Memory B cell (primary cell): Measurements from ENCODE around the gene CHTF18.
"Not testable (repeated sequence)": the region's sequence is repeated elsewhere in the genome, so short reads cannot be mapped to it uniquely, and the experiment has no call there.

Source experiments
- ATAC-seq: fragments of 150-1000 bp; cut with Tn5 transposase; 2 replicates; pipeline ENCODE4 v1.10.0; 2021; ENCODE audit warnings: low read depth, mild to moderate bottlenecking, moderate library complexity
- DNase-seq, 2 donors: peaks; one replicate each; pipeline ENCODE4 v3.0.0; 2022; ENCODE audit warnings: low spot score in 2 of 2
- H3K27ac Mint-ChIP-seq: one replicate; pipeline ENCODE4 v1.8.0; 2022; ENCODE audit warnings: mild to moderate bottlenecking, moderate library complexity, mixed read lengths
- H3K27me3 Mint-ChIP-seq: one replicate; pipeline ENCODE4 v1.8.0; 2022; ENCODE audit warnings: mixed read lengths
- H3K36me3 Mint-ChIP-seq: one replicate; pipeline ENCODE4 v1.8.0; 2022; ENCODE audit warnings: mild to moderate bottlenecking, mixed read lengths
- H3K4me1 Mint-ChIP-seq: one replicate; pipeline ENCODE4 v1.8.0; 2022; ENCODE audit warnings: mixed read lengths
- H3K4me3 Mint-ChIP-seq: one replicate; pipeline ENCODE4 v1.8.0; 2022; ENCODE audit warnings: mild to moderate bottlenecking, moderate library complexity, mixed read lengths
- H3K9me3 Mint-ChIP-seq: one replicate; pipeline ENCODE4 v1.8.0; 2022; ENCODE audit warnings: mixed read lengths

The CHTF18 gene

GRCh38 chr16:751152-752006 is 37.0 kb upstream of the CHTF18 start:
- peaks cover under 1% of the 10 kb centered on the region for H3K36me3 Mint-ChIP-seq
- H3K4me3 Mint-ChIP-seq = no peak overlapping the region
- peaks cover under 1% of the 10 kb centered on the region for H3K27me3 Mint-ChIP-seq
- no peak overlapping the region for H3K27ac Mint-ChIP-seq
- no peak for ATAC-seq
- H3K4me1 Mint-ChIP-seq = peaks cover 2% of the 10 kb centered on the region
- no peaks in the 10 kb centered on the region for H3K9me3 Mint-ChIP-seq
- no peak for DNase-seq

GRCh38 chr16:752007-752312 is 36.5 kb upstream of the CHTF18 start:
- H3K4me1 Mint-ChIP-seq = peaks cover 2% of the 10 kb centered on the region
- H3K4me3 Mint-ChIP-seq = no peak overlapping the region
- no peak overlapping the region for H3K27ac Mint-ChIP-seq
- peaks cover 2% of the 10 kb centered on the region for H3K9me3 Mint-ChIP-seq
- H3K36me3 Mint-ChIP-seq = peaks cover 2% of the 10 kb centered on the region
- DNase-seq (no peak), ATAC-seq (no peak)
- H3K27me3 Mint-ChIP-seq = peaks cover 3% of the 10 kb centered on the region

- H3K9me3 Mint-ChIP-seq, H3K27me3 Mint-ChIP-seq, H3K4me3 Mint-ChIP-seq, DNase-seq, H3K27ac Mint-ChIP-seq, ATAC-seq, H3K4me1 Mint-ChIP-seq, H3K36me3 Mint-ChIP-seq: not testable (repeated sequence)
Measured at GRCh38 chr16:754121-754607, 34.3 kb upstream of the CHTF18 start.

GRCh38 chr16:754656-755055 is 33.8 kb upstream of the CHTF18 start:
- Mint-ChIP-seq H3K9me3 (peaks cover 2% of the 10 kb centered on the region), H3K4me3 (no peak overlapping the region), H3K27ac (no peak overlapping the region), H3K4me1 (peaks cover 2% of the 10 kb centered on the region), H3K27me3 (peaks cover 8% of the 10 kb centered on the region), H3K36me3 (peaks cover 2% of the 10 kb centered on the region)
- DNase-seq (no peak), ATAC-seq (peak; percentile 91)

GRCh38 chr16:756428-756827 is 32.0 kb upstream of the CHTF18 start:
- Mint-ChIP-seq H3K4me1 (peaks cover 2% of the 10 kb centered on the region), H3K4me3 (no peak overlapping the region), H3K27ac (no peak overlapping the region), H3K36me3 (peaks cover 2% of the 10 kb centered on the region), H3K9me3 (peaks cover 2% of the 10 kb centered on the region), H3K27me3 (peaks cover 10% of the 10 kb centered on the region)
- ATAC-seq (no peak), DNase-seq (no peak)

GRCh38 chr16:759110-759910 is 29.1 kb upstream of the CHTF18 start:
- no peak overlapping the region for H3K27ac Mint-ChIP-seq
- H3K27me3 Mint-ChIP-seq = peaks cover 16% of the 10 kb centered on the region
- no peak overlapping the region for H3K4me3 Mint-ChIP-seq
- peaks cover 2% of the 10 kb centered on the region for H3K4me1 Mint-ChIP-seq
- ATAC-seq (no peak), DNase-seq (no peak)
- peaks cover 2% of the 10 kb centered on the region for H3K9me3 Mint-ChIP-seq
- peaks cover 2% of the 10 kb centered on the region for H3K36me3 Mint-ChIP-seq

- H3K4me1 Mint-ChIP-seq = no peaks in the 10 kb centered on the region
- ATAC-seq = no peak
- H3K4me3 Mint-ChIP-seq = no peak overlapping the region
- H3K36me3 Mint-ChIP-seq = peaks cover 2% of the 10 kb centered on the region
- no peak overlapping the region for H3K27ac Mint-ChIP-seq
- peaks cover 2% of the 10 kb centered on the region for H3K9me3 Mint-ChIP-seq
- H3K27me3 Mint-ChIP-seq = peaks cover 16% of the 10 kb centered on the region
- DNase-seq = no peak
Measured at GRCh38 chr16:760065-760464, 28.4 kb upstream of the CHTF18 start.

GRCh38 chr16:760545-761343 is 27.7 kb upstream of the CHTF18 start, which contains the start of gene MSLN:
TSS of gene MSLN (plus strand) at chr16:760734. CDS start at chr16:762681, 1,947 bp downstream.
- DNase-seq (no peak), ATAC-seq (no peak)
- peaks cover 2% of the 10 kb centered on the region for H3K9me3 Mint-ChIP-seq
- H3K27me3 Mint-ChIP-seq = peaks cover 16% of the 10 kb centered on the region
- no peaks in the 10 kb centered on the region for H3K4me1 Mint-ChIP-seq
- H3K4me3 Mint-ChIP-seq = no peak within 1 kb of the TSS
- no peak within 1 kb of the TSS for H3K27ac Mint-ChIP-seq
- peaks cover 2% of the 10 kb centered on the region for H3K36me3 Mint-ChIP-seq

- H3K9me3 Mint-ChIP-seq = no peaks in the 10 kb centered on the region
- no peak for DNase-seq
- no peaks in the 10 kb centered on the region for H3K4me1 Mint-ChIP-seq
- H3K27ac Mint-ChIP-seq = no peak overlapping the region
- no peak for ATAC-seq
- no peak overlapping the region for H3K4me3 Mint-ChIP-seq
- H3K36me3 Mint-ChIP-seq = no peaks in the 10 kb centered on the region
- H3K27me3 Mint-ChIP-seq = peaks cover 13% of the 10 kb centered on the region
Measured at GRCh38 chr16:761625-762513, 26.6 kb upstream of the CHTF18 start.

- ATAC-seq (no peak), DNase-seq (no peak)
- H3K36me3 Mint-ChIP-seq = no peaks in the 10 kb centered on the region
- no peaks in the 10 kb centered on the region for H3K9me3 Mint-ChIP-seq
- no peak overlapping the region for H3K4me3 Mint-ChIP-seq
- H3K27me3 Mint-ChIP-seq = peaks cover 11% of the 10 kb centered on the region
- H3K4me1 Mint-ChIP-seq = no peaks in the 10 kb centered on the region
- no peak overlapping the region for H3K27ac Mint-ChIP-seq
Measured at GRCh38 chr16:762595-763268, 25.7 kb upstream of the CHTF18 start.

- Mint-ChIP-seq H3K4me1 (no peaks in the 10 kb centered on the region), H3K9me3 (no peaks in the 10 kb centered on the region), H3K36me3 (no peaks in the 10 kb centered on the region), H3K27ac (no peak overlapping the region), H3K4me3 (no peak overlapping the region), H3K27me3 (peaks cover 9% of the 10 kb centered on the region)
- ATAC-seq (no peak), DNase-seq (no peak)
Measured at GRCh38 chr16:763369-764183, 24.8 kb upstream of the CHTF18 start.

GRCh38 chr16:764184-764750 is 24.2 kb upstream of the CHTF18 start:
- Mint-ChIP-seq H3K9me3 (no peaks in the 10 kb centered on the region), H3K4me1 (no peaks in the 10 kb centered on the region), H3K36me3 (no peaks in the 10 kb centered on the region), H3K27ac (no peak overlapping the region), H3K27me3 (peaks cover 9% of the 10 kb centered on the region), H3K4me3 (no peak overlapping the region)
- no peak for DNase-seq
- no peak for ATAC-seq
